ENCODE measurements around the gene KASH5.

KASH5 gene

DNA sequence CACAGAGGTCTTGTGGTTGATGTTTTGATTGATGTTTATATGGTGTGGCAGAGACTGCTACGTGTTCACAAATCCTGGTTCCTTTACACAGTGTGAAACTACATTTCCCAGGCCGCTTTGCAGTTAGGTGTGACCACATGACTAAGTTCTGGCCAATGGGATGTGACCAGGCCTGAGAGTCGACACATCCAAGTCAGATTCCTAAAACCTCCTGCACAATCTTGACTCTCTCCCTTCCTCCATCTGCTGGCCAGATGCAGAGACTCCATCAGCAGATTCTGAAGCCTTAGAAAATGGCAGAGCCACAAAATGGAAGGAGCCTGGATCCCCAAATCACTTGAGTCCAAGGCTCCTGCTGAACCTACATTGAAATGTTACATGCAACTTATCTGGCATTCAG, 40.2 kb upstream of the KASH5 start:
- no peak overlapping the region for H3K27ac ChIP-seq (ENCODE audit: low read length)
- H3K36me3 ChIP-seq (ENCODE audit: control insufficient read depth in 1 of 2, insufficient read depth in 2 of 2, low read length in 2 of 2), result peaks cover 27 to 67% of the 10 kb centered on the region in 2 donors
- no peaks in the 10 kb centered on the region for H3K4me1 ChIP-seq (ENCODE audit: control insufficient read depth in 1 of 2, insufficient read depth in 2 of 2, low read length in 2 of 2)
- H3K9me3 ChIP-seq (ENCODE audit: control insufficient read depth in 1 of 2, low read length in 2 of 2), result no peaks in the 10 kb centered on the region
- H3K4me3 ChIP-seq (ENCODE audit: low read depth in 1 of 2, low read length in 2 of 2), result no peak overlapping the region
- no peaks in the 10 kb centered on the region for H3K27me3 ChIP-seq (ENCODE audit: low read depth, low read length)

DNA sequence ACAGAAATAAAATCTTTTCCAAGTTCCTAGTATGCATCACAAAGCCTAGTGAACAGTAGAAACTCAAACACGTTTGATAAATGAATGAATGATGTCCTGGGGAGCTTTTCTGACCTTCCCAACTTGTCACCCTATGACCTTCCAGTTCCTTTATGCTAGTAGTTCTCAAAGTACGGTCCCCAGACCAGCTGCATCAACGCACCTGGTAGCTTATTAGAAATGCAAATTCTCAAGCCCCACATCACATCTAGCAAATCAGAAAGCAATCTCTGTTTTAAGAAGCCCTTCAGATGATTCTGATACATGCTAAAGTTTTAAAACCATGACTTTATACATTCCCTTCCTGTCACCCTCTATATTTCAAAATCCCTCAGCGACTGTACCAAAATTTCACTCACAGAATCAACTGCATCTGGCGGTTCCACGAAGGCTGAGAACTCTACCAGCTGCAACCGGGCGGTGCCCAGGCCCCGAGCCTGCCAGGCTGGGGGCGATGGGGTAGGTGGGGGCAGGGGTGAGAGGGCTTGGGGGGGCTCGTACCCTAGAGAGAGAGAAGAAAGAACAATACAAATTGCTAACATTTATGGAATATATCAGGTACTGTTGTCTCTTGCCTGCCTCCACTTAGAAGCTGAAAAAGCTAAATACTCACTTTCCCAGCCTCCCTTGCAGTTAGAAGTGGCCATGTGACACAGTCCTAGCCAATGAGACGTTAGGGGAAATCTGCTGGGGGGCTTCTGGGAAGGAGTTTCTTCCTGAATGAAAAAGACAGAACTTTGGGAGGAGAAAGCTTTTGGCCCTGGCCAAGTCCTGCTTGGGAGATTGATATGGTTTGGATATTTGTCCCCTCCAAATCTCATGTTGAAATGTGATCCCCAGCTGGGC, 39.5 kb upstream of the KASH5 start:
- Histone ChIP-seq H3K27me3 (ENCODE audit: low read depth, low read length) (no peaks in the 10 kb centered on the region), H3K36me3 (ENCODE audit: control insufficient read depth in 1 of 2, insufficient read depth in 2 of 2, low read length in 2 of 2) (peaks cover 24 to 68% of the 10 kb centered on the region in 2 donors), H3K27ac (ENCODE audit: low read length) (no peak overlapping the region), H3K9me3 (ENCODE audit: control insufficient read depth in 1 of 2, low read length in 2 of 2) (no peaks in the 10 kb centered on the region), H3K4me3 (ENCODE audit: low read depth in 1 of 2, low read length in 2 of 2) (no peak overlapping the region), H3K4me1 (ENCODE audit: control insufficient read depth in 1 of 2, insufficient read depth in 2 of 2, low read length in 2 of 2) (no peaks in the 10 kb centered on the region)

DNA sequence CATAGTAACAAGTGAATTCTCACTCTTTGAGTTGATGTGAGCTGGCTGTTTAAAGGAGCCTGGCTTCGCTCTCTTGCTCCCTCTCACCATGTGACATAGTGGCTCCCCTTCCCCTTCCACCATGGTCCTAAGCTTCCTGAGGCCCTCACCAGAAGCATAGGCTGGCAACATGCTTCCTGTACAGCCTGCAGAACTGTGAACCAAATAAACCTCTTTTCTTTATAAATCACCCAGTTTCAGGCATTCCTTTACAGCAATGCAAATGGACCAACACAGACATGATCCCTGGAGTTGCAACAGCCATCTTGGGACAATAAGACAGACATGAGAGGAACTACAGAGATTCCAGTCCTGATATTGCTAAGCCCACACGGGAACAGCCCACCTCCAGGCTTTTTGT, 38.5 kb upstream of the KASH5 start:
- Histone ChIP-seq H3K27me3 (ENCODE audit: low read depth, low read length) (no peaks in the 10 kb centered on the region), H3K36me3 (ENCODE audit: control insufficient read depth in 1 of 2, insufficient read depth in 2 of 2, low read length in 2 of 2) (peaks cover 24 to 67% of the 10 kb centered on the region in 2 donors), H3K9me3 (ENCODE audit: control insufficient read depth in 1 of 2, low read length in 2 of 2) (no peaks in the 10 kb centered on the region), H3K27ac (ENCODE audit: low read length) (no peak overlapping the region), H3K4me1 (ENCODE audit: control insufficient read depth in 1 of 2, insufficient read depth in 2 of 2, low read length in 2 of 2) (no peaks in the 10 kb centered on the region), H3K4me3 (ENCODE audit: low read depth in 1 of 2, low read length in 2 of 2) (no peak overlapping the region)

DNA sequence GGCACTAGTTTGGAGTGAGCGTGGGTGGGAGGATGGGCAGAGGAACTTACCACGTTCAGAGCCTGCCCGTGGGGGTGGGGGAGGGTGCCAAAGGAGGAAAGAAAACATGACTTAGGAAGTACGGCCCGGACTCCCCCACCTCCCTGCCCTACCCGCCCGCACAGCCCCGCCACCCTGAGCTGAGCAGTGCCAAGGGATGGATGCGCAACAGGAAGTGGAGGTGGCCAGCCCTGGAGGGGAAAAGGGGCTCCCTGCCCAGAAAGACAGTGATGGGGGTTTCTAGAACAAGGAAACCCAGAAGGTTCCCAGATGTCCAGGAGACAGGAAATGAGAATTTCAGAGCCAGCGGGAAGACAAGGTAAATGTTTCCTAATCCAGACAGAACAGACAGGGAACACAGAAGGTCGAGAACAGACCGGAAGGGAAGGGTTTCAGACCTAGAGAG, 32.1 kb upstream of the KASH5 start:
- H3K4me3 ChIP-seq (ENCODE audit: low read depth in 1 of 2, low read length in 2 of 2), result no peak overlapping the region
- peaks cover 4 to 40% of the 10 kb centered on the region in 2 donors for H3K36me3 ChIP-seq (ENCODE audit: control insufficient read depth in 1 of 2, insufficient read depth in 2 of 2, low read length in 2 of 2)
- no peaks in the 10 kb centered on the region for H3K27me3 ChIP-seq (ENCODE audit: low read depth, low read length)
- H3K4me1 ChIP-seq (ENCODE audit: control insufficient read depth in 1 of 2, insufficient read depth in 2 of 2, low read length in 2 of 2), result peaks cover 0 to 19% of the 10 kb centered on the region in 2 donors
- no peaks in the 10 kb centered on the region for H3K9me3 ChIP-seq (ENCODE audit: control insufficient read depth in 1 of 2, low read length in 2 of 2)
- H3K27ac ChIP-seq (ENCODE audit: low read length), result peak overlapping the region; percentile 27

DNA sequence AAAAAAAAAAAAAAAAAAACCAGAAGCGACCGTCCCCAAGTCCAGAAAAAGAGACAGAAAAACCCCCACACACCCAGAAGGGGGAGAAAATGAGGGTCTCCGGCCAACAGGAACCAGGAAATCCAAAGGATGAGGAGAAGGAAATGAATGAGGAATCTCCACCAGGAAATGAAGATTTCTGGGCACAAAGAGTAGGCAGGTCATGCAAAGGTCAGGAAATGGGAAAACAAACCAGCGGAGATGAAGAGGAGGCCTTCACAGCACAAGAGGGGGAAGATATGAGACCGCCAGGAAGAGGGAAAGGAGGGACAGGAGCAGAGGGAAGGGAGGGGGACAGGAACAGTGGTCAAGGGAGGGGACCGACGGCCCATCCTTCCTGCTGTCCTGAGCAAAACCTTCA, 31.7 kb upstream of the KASH5 start:
- no peaks in the 10 kb centered on the region for H3K27me3 ChIP-seq (ENCODE audit: low read depth, low read length)
- H3K27ac ChIP-seq (ENCODE audit: low read length), result peak overlapping the region; percentile 27

DNA sequence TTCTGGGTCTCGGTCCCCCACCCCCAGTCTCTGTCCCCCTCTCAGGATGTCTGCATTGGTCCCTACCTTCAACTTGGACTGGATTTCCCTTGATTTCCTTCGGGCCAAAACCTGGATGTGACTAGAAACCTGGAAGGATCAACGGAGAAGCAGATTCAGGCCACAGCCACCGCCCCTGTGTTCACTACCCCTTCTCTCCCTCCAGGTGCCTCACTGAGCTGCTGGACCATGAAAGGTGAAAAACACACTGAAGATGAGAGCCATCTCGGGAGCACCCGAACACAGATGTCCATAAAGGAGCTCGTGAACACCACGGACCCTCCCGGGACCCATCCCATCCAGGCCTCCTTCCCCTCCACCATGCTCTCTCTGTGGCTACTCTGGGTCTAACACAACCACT, 30.9 kb upstream of the KASH5 start:
- Histone ChIP-seq H3K4me1 (ENCODE audit: control insufficient read depth in 1 of 2, insufficient read depth in 2 of 2, low read length in 2 of 2) (peaks cover 0 to 19% of the 10 kb centered on the region in 2 donors), H3K27ac (ENCODE audit: low read length) (no peak overlapping the region), H3K27me3 (ENCODE audit: low read depth, low read length) (no peaks in the 10 kb centered on the region), H3K9me3 (ENCODE audit: control insufficient read depth in 1 of 2, low read length in 2 of 2) (no peaks in the 10 kb centered on the region), H3K36me3 (ENCODE audit: control insufficient read depth in 1 of 2, insufficient read depth in 2 of 2, low read length in 2 of 2) (peaks cover 0 to 33% of the 10 kb centered on the region in 2 donors), H3K4me3 (ENCODE audit: low read depth in 1 of 2, low read length in 2 of 2) (no peak overlapping the region)

More for the DNA sequence above, 31.7 kb upstream of the KASH5 start:
- Histone ChIP-seq H3K9me3 (ENCODE audit: control insufficient read depth in 1 of 2, low read length in 2 of 2) (no peaks in the 10 kb centered on the region), H3K36me3 (ENCODE audit: control insufficient read depth in 1 of 2, insufficient read depth in 2 of 2, low read length in 2 of 2) (peaks cover 1 to 36% of the 10 kb centered on the region in 2 donors), H3K4me1 (ENCODE audit: control insufficient read depth in 1 of 2, insufficient read depth in 2 of 2, low read length in 2 of 2) (peaks cover 0 to 19% of the 10 kb centered on the region in 2 donors), H3K4me3 (ENCODE audit: low read depth in 1 of 2, low read length in 2 of 2) (no peak overlapping the region)

DNA sequence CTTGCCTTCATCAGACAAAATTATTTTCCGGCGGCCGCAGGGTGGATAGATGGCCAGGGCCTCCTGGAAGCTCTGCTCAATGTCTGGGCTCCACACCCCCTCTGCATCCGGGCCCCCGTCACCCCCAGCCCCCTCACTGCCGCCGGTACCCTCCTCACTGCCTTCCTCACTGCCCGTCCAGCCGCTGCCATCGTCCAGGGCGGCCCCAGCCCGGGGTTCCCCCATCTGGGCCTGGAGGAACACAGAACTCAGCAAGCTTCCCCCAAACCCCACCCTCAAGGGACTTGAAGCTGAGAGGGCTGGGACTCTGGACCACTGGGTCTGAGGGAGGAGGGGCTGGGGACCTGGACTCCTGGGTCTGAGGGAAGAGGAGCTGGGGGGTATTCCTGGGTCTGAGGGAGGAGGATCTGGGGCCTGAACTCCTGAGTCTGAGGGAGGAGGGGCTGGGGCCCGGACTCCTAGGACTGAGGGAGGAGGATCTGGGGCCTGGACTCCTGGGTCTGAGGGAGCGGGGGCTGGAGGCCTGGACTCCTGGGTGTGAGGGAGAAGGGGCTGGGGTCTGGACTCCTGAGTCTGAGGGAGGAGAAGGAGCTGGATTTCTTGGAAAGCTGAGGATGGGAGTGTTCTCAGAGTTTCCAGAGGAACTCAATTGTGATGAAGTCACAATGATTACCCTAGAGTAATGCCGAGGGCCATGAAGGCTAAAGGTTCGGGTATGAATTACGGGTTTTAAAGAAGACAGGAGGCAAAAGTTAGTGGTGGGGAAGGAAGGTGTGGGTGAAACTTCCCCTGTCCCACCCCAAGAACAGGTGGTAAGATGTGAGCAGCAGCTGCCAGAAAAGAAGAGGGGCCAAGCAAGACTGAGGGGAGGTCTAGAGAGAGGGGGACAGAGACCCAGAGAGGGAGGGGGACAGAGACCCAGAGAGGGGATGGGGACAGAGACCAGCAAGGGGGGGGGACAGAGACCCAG, 27.9 kb upstream of the KASH5 start:
- Histone ChIP-seq H3K4me3 (ENCODE audit: low read depth in 1 of 2, low read length in 2 of 2) (no peak overlapping the region), H3K27me3 (ENCODE audit: low read depth, low read length) (no peaks in the 10 kb centered on the region), H3K27ac (ENCODE audit: low read length) (peak overlapping the region; percentile 85), H3K4me1 (ENCODE audit: control insufficient read depth in 1 of 2, insufficient read depth in 2 of 2, low read length in 2 of 2) (peaks cover 0 to 26% of the 10 kb centered on the region in 2 donors), H3K9me3 (ENCODE audit: control insufficient read depth in 1 of 2, low read length in 2 of 2) (no peaks in the 10 kb centered on the region), H3K36me3 (ENCODE audit: control insufficient read depth in 1 of 2, insufficient read depth in 2 of 2, low read length in 2 of 2) (peaks cover 0 to 11% of the 10 kb centered on the region in 2 donors)

DNA sequence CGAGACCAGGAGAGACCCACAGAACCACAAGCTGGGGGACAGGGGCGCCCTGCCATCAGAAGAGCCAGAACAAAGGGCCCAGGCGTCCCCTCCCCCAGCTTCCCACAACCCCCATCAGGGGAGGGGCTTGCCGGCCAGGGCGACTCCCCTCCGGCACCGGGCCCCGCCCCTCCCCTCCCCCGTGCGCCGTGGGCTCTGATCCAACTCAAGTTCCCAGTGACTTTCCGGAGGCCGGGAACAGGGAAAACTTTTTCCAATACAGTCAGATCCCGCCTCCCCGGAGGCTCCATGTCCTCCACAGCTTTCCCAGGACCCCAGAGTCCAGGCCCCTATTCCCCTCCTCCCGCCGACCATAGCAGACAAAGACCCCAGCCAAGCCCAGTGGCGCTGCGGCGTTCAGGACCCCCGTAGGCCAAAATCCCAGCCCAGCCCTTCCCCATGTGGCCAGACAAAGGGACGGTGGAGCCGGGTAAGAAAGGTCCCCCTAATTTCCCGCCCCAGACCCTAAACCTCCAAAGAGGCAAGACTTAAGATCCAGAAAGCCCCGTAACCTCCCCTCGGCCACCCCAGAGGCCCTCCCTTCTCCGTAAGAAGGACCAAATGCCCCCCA, 26.5 kb upstream of the KASH5 start:
- no peaks in the 10 kb centered on the region for H3K27me3 ChIP-seq (ENCODE audit: low read depth, low read length)

DNA sequence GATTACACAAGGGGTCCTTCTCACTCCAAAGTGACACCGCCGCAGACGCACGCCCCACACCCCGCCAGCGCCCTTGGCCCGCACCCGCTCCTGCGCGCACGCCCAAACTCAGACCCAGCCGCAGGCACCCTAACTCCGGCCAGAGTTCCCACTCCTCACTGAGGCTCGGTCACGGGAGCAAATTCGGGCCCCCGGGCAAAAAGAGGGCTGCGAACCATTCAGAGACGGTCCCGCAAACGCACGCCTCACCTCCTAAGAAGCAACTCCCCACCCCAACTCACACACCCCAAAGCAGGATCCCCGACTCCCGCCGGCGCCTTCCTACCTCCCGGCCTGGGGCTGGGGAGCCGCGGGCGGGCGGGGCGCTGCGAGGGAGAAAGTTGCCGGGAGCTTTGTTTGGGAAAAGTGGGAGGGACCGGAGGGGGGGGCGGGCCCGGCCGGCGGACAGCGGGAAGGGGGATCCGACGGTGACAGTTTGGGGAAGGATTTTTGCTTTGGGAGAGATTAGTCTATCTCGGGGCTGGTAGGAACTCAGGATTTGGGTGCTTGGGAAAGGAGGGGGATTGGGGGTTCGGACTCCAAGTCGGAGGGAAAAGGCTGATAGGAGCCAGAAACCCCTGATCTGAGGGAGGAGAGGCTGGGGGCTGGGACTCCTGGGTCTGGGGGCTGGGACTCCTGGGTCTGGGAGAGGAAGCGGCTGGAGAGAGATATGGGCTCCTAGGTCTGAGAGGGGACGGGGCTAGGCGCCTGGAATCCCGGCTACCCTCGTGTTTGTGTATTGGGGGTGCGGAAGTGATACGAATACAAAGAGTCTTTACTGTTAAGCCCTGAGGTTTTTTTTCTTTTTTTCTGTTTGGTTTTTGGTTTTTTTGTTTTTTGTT, 25.8 kb upstream of the KASH5 start, which contains the start of gene TEAD2:
TSS of gene TEAD2 (minus strand) at position 369 of the 881 bp plus-strand sequence. CDS start 2,341 bp downstream, outside the sequence.
- H3K36me3 ChIP-seq (ENCODE audit: control insufficient read depth in 1 of 2, insufficient read depth in 2 of 2, low read length in 2 of 2), result peaks cover 0 to 4% of the 10 kb centered on the region in 2 donors
- no peaks in the 10 kb centered on the region for H3K9me3 ChIP-seq (ENCODE audit: control insufficient read depth in 1 of 2, low read length in 2 of 2)
- peak within 1 kb of the TSS; percentile 87 for H3K27ac ChIP-seq (ENCODE audit: low read length)
- H3K27me3 ChIP-seq (ENCODE audit: low read depth, low read length), result no peaks in the 10 kb centered on the region
- H3K4me1 ChIP-seq (ENCODE audit: control insufficient read depth in 1 of 2, insufficient read depth in 2 of 2, low read length in 2 of 2), result peaks cover 0 to 14% of the 10 kb centered on the region in 2 donors
- peak within 1 kb of the TSS; percentile 70 to 80 for H3K4me3 ChIP-seq (ENCODE audit: low read depth in 1 of 2, low read length in 2 of 2)

More for the DNA sequence above, 26.5 kb upstream of the KASH5 start:
- H3K36me3 ChIP-seq (ENCODE audit: control insufficient read depth in 1 of 2, insufficient read depth in 2 of 2, low read length in 2 of 2), result peaks cover 0 to 4% of the 10 kb centered on the region in 2 donors
- peaks cover 0 to 21% of the 10 kb centered on the region in 2 donors for H3K4me1 ChIP-seq (ENCODE audit: control insufficient read depth in 1 of 2, insufficient read depth in 2 of 2, low read length in 2 of 2)
- H3K4me3 ChIP-seq (ENCODE audit: low read depth in 1 of 2, low read length in 2 of 2), result peak overlapping the region; percentile 70 to 80
- no peaks in the 10 kb centered on the region for H3K9me3 ChIP-seq (ENCODE audit: control insufficient read depth in 1 of 2, low read length in 2 of 2)
- peak overlapping the region; percentile 87 for H3K27ac ChIP-seq (ENCODE audit: low read length)

DNA sequence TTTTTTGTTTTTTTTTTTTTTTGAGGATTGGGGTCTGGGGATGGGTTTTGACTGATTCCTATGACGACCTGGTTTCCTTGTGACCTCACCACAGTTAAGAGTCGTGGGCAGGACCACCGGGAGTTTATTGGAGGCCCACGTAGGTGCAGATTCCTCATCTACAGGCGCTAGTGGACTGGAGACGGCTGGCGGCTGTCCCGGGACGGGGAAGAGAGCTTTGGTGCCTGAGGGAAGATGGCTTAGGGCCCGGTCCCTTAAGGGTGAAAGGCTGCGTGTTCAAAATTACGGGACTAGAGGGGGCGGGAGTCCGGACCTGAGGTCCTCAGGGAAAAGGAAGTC, 25.2 kb upstream of the KASH5 start:
- Histone ChIP-seq H3K4me3 (ENCODE audit: low read depth in 1 of 2, low read length in 2 of 2) (peak overlapping the region; percentile 70 to 80), H3K27me3 (ENCODE audit: low read depth, low read length) (no peaks in the 10 kb centered on the region)

More for the DNA sequence above, 25.2 kb upstream of the KASH5 start:
- no peaks in the 10 kb centered on the region for H3K9me3 ChIP-seq (ENCODE audit: control insufficient read depth in 1 of 2, low read length in 2 of 2)
- H3K27ac ChIP-seq (ENCODE audit: low read length), result peak overlapping the region; percentile 58
- peaks cover 0 to 13% of the 10 kb centered on the region in 2 donors for H3K4me1 ChIP-seq (ENCODE audit: control insufficient read depth in 1 of 2, insufficient read depth in 2 of 2, low read length in 2 of 2)
- H3K36me3 ChIP-seq (ENCODE audit: control insufficient read depth in 1 of 2, insufficient read depth in 2 of 2, low read length in 2 of 2), result peaks cover 0 to 4% of the 10 kb centered on the region in 2 donors

Measured in muscle layer of duodenum (tissue), 2 donors.